ENCODE results near the gene KCNK3.

The KCNK3 gene

DNA sequence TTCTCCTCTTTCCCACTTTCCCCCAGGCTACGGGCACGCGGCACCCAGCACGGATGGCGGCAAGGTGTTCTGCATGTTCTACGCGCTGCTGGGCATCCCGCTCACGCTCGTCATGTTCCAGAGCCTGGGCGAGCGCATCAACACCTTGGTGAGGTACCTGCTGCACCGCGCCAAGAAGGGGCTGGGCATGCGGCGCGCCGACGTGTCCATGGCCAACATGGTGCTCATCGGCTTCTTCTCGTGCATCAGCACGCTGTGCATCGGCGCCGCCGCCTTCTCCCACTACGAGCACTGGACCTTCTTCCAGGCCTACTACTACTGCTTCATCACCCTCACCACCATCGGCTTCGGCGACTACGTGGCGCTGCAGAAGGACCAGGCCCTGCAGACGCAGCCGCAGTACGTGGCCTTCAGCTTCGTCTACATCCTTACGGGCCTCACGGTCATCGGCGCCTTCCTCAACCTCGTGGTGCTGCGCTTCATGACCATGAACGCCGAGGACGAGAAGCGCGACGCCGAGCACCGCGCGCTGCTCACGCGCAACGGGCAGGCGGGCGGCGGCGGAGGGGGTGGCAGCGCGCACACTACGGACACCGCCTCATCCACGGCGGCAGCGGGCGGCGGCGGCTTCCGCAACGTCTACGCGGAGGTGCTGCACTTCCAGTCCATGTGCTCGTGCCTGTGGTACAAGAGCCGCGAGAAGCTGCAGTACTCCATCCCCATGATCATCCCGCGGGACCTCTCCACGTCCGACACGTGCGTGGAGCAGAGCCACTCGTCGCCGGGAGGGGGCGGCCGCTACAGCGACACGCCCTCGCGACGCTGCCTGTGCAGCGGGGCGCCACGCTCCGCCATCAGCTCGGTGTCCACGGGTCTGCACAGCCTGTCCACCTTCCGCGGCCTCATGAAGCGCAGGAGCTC is 35.4 kb downstream of the KCNK3 start:
- Histone ChIP-seq H3K4me3 (ENCODE audit: insufficient read depth in 1 of 2, low read depth in 1 of 2, low read length in 2 of 2) (peak overlapping the region in 1 of 2 experiments; percentile 59), H3K18ac (ENCODE audit: low read depth in 1 of 2, low read length in 2 of 2) (no peak overlapping the region), H3K14ac (ENCODE audit: low read length in 2 of 2) (no peak overlapping the region), H2BK120ac (ENCODE audit: low read depth, low read length) (no peak overlapping the region), H3K4ac (ENCODE audit: low read depth in 1 of 2, low read length in 2 of 2) (peak overlapping the region in 1 of 2 experiments; percentile 13), H3K9ac (ENCODE audit: low read length) (no peak overlapping the region), H4K8ac (ENCODE audit: low read length) (no peak overlapping the region), H3K4me1 (ENCODE audit: control insufficient read depth, insufficient read depth, low read depth, low read length) (peaks cover 11% of the 10 kb centered on the region), H2BK5ac (ENCODE audit: low read depth, low read length, poor library complexity, severe bottlenecking) (no peak overlapping the region), H2BK15ac (ENCODE audit: low read depth, poor library complexity, severe bottlenecking) (peak overlapping the region; percentile 9), H2BK12ac (ENCODE audit: low read length in 2 of 2) (no peak overlapping the region), H3K9me3 (ENCODE audit: control insufficient read depth, low read length) (no peaks in the 10 kb centered on the region), H3K79me1 (replicated peaks; ENCODE audit: low read length, poor library complexity, severe bottlenecking) (no peaks in the 10 kb centered on the region), H2AFZ (ENCODE audit: low read depth, low read length) (no peak overlapping the region), H3K27ac (ENCODE audit: low read length, poor library complexity, severe bottlenecking) (no peak overlapping the region), H2AK5ac (ENCODE audit: low read length, severe bottlenecking) (no peak overlapping the region), H3K23ac (ENCODE audit: low read length in 2 of 2) (peak overlapping the region in 1 of 2 experiments; percentile 63), H3K36me3 (ENCODE audit: control insufficient read depth in 1 of 2, insufficient read depth in 2 of 2, low read depth in 1 of 2, low read length in 2 of 2) (peaks cover 0 to 3% of the 10 kb centered on the region in 2 experiments), H3K27me3 (ENCODE audit: control insufficient read depth in 1 of 2, insufficient read depth in 1 of 2, low read length in 2 of 2) (peaks cover 5 to 24% of the 10 kb centered on the region in 2 experiments), H3K4me2 (ENCODE audit: low read length, poor library complexity, severe bottlenecking) (no peak overlapping the region), H4K91ac (ENCODE audit: low read length) (peak overlapping the region; percentile 39)
- DNase-seq, result no peak
- WGBS, result 95% methylated on average over 100 of the region's 101 CpGs

DNA sequence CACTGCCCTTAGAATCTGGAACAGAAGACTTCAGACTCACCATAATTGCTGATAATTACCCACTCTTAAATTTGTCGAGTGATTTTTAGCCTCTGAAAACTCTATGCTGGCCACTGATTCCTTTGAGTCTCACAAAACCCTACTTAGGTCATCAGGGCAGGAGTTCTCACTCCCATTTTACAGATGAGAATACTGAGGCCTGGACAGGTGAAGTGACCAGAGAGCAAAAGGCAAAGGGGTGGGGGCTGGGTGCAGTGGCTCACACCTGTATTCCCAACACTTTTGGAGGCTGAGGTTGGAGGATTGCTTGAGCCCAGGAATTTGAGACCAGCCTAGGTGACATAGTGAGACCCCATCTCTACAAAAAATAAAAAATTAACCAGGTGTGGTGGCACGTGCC is 36.8 kb downstream of the KCNK3 start:
- no peak overlapping the region for H3K27ac ChIP-seq (ENCODE audit: low read length, poor library complexity, severe bottlenecking)
- H2BK120ac ChIP-seq (ENCODE audit: low read depth, low read length), result no peak overlapping the region
- no peak overlapping the region for H4K8ac ChIP-seq (ENCODE audit: low read length)
- H3K27me3 ChIP-seq (ENCODE audit: control insufficient read depth in 1 of 2, insufficient read depth in 1 of 2, low read length in 2 of 2), result peaks cover 5 to 32% of the 10 kb centered on the region in 2 experiments
- no peak overlapping the region for H3K4ac ChIP-seq (ENCODE audit: low read depth in 1 of 2, low read length in 2 of 2)
- H3K4me1 ChIP-seq (ENCODE audit: control insufficient read depth, insufficient read depth, low read depth, low read length), result peaks cover 5% of the 10 kb centered on the region
- H2BK15ac ChIP-seq (ENCODE audit: low read depth, poor library complexity, severe bottlenecking), result no peak overlapping the region
- no peak overlapping the region for H2AFZ ChIP-seq (ENCODE audit: low read depth, low read length)
- no peak overlapping the region for H2BK5ac ChIP-seq (ENCODE audit: low read depth, low read length, poor library complexity, severe bottlenecking)
- H3K4me3 ChIP-seq (ENCODE audit: insufficient read depth in 1 of 2, low read depth in 1 of 2, low read length in 2 of 2), result no peak overlapping the region
- no peak overlapping the region for H3K18ac ChIP-seq (ENCODE audit: low read depth in 1 of 2, low read length in 2 of 2)
- no peak overlapping the region for H4K91ac ChIP-seq (ENCODE audit: low read length)
- no peaks in the 10 kb centered on the region for H3K79me1 ChIP-seq (replicated peaks; ENCODE audit: low read length, poor library complexity, severe bottlenecking)
- peaks cover 0 to 3% of the 10 kb centered on the region in 2 experiments for H3K36me3 ChIP-seq (ENCODE audit: control insufficient read depth in 1 of 2, insufficient read depth in 2 of 2, low read depth in 1 of 2, low read length in 2 of 2)
- H3K9me3 ChIP-seq (ENCODE audit: control insufficient read depth, low read length), result no peaks in the 10 kb centered on the region
- H3K14ac ChIP-seq (ENCODE audit: low read length in 2 of 2), result no peak overlapping the region
- no peak overlapping the region for H3K23ac ChIP-seq (ENCODE audit: low read length in 2 of 2)
- H3K4me2 ChIP-seq (ENCODE audit: low read length, poor library complexity, severe bottlenecking), result no peak overlapping the region
- no peak for DNase-seq
- no peak overlapping the region for H2AK5ac ChIP-seq (ENCODE audit: low read length, severe bottlenecking)
- no peak overlapping the region for H3K9ac ChIP-seq (ENCODE audit: low read length)
- WGBS, result 78% methylated on average over 2 of the region's 2 CpGs
- no peak overlapping the region for H2BK12ac ChIP-seq (ENCODE audit: low read length in 2 of 2)

- no peak overlapping the region for H3K4me2 ChIP-seq (ENCODE audit: low read length, poor library complexity, severe bottlenecking)
- H3K18ac ChIP-seq (ENCODE audit: low read depth in 1 of 2, low read length in 2 of 2), result no peak overlapping the region
- no peak overlapping the region for H3K9ac ChIP-seq (ENCODE audit: low read length)
- H4K8ac ChIP-seq (ENCODE audit: low read length), result no peak overlapping the region
- no peak overlapping the region for H3K23ac ChIP-seq (ENCODE audit: low read length in 2 of 2)
- no peak overlapping the region for H3K27ac ChIP-seq (ENCODE audit: low read length, poor library complexity, severe bottlenecking)
- DNase-seq, result no peak
- H2BK5ac ChIP-seq (ENCODE audit: low read depth, low read length, poor library complexity, severe bottlenecking), result no peak overlapping the region
- peaks cover 0 to 3% of the 10 kb centered on the region in 2 experiments for H3K36me3 ChIP-seq (ENCODE audit: control insufficient read depth in 1 of 2, insufficient read depth in 2 of 2, low read depth in 1 of 2, low read length in 2 of 2)
- no peak overlapping the region for H3K14ac ChIP-seq (ENCODE audit: low read length in 2 of 2)
- H2BK15ac ChIP-seq (ENCODE audit: low read depth, poor library complexity, severe bottlenecking), result no peak overlapping the region
- WGBS, result 72% methylated on average over 19 of the region's 19 CpGs
- no peaks in the 10 kb centered on the region for H3K9me3 ChIP-seq (ENCODE audit: control insufficient read depth, low read length)
- H3K4ac ChIP-seq (ENCODE audit: low read depth in 1 of 2, low read length in 2 of 2), result no peak overlapping the region
- no peak overlapping the region for H3K4me3 ChIP-seq (ENCODE audit: insufficient read depth in 1 of 2, low read depth in 1 of 2, low read length in 2 of 2)
- no peak overlapping the region for H2AK5ac ChIP-seq (ENCODE audit: low read length, severe bottlenecking)
- H2BK120ac ChIP-seq (ENCODE audit: low read depth, low read length), result no peak overlapping the region
- no peak overlapping the region for H4K91ac ChIP-seq (ENCODE audit: low read length)
- H3K27me3 ChIP-seq (ENCODE audit: control insufficient read depth in 1 of 2, insufficient read depth in 1 of 2, low read length in 2 of 2), result peaks cover 5 to 32% of the 10 kb centered on the region in 2 experiments
- H3K79me1 ChIP-seq (replicated peaks; ENCODE audit: low read length, poor library complexity, severe bottlenecking), result no peaks in the 10 kb centered on the region
- peaks cover 2% of the 10 kb centered on the region for H3K4me1 ChIP-seq (ENCODE audit: control insufficient read depth, insufficient read depth, low read depth, low read length)
- H2AFZ ChIP-seq (ENCODE audit: low read depth, low read length), result no peak overlapping the region
- no peak overlapping the region for H2BK12ac ChIP-seq (ENCODE audit: low read length in 2 of 2)
Measured at GRCh38 chr2:26730549-26731344, 38.2 kb downstream of the KCNK3 start.

DNA sequence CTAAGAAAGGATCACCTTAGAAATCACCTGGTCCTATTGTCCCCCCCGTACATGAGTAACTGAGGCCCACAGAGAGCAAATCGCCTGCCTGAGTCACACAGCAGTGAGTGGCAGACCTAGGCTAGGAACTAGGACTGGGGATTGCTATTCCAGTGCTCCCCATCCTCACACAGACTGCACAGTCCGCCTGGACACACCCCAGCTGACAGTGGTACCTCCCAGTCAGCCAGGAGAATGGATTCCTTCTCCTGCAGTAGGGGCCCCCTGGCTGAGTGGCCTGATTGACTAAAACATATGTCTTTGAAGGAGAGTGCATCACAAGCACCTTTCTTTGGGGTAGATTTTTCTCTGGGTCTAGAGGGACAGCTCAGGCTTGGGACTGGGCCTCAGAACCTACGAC is 39.2 kb downstream of the KCNK3 start:
- 90% methylated on average over 4 of the region's 4 CpGs for WGBS
- Histone ChIP-seq H3K36me3 (ENCODE audit: control insufficient read depth in 1 of 2, insufficient read depth in 2 of 2, low read depth in 1 of 2, low read length in 2 of 2) (peaks cover 0 to 3% of the 10 kb centered on the region in 2 experiments), H4K8ac (ENCODE audit: low read length) (no peak overlapping the region)

More for the DNA sequence above, 39.2 kb downstream of the KCNK3 start:
- Histone ChIP-seq H3K27ac (ENCODE audit: low read length, poor library complexity, severe bottlenecking) (no peak overlapping the region), H2AFZ (ENCODE audit: low read depth, low read length) (no peak overlapping the region), H2AK5ac (ENCODE audit: low read length, severe bottlenecking) (no peak overlapping the region), H3K4me3 (ENCODE audit: insufficient read depth in 1 of 2, low read depth in 1 of 2, low read length in 2 of 2) (no peak overlapping the region), H3K4me1 (ENCODE audit: control insufficient read depth, insufficient read depth, low read depth, low read length) (peaks cover 4% of the 10 kb centered on the region), H3K27me3 (ENCODE audit: control insufficient read depth in 1 of 2, insufficient read depth in 1 of 2, low read length in 2 of 2) (peaks cover 5 to 32% of the 10 kb centered on the region in 2 experiments), H2BK120ac (ENCODE audit: low read depth, low read length) (no peak overlapping the region), H3K79me1 (replicated peaks; ENCODE audit: low read length, poor library complexity, severe bottlenecking) (no peaks in the 10 kb centered on the region), H2BK15ac (ENCODE audit: low read depth, poor library complexity, severe bottlenecking) (no peak overlapping the region), H3K18ac (ENCODE audit: low read depth in 1 of 2, low read length in 2 of 2) (no peak overlapping the region), H3K9me3 (ENCODE audit: control insufficient read depth, low read length) (no peaks in the 10 kb centered on the region), H3K9ac (ENCODE audit: low read length) (no peak overlapping the region), H3K4me2 (ENCODE audit: low read length, poor library complexity, severe bottlenecking) (no peak overlapping the region), H3K4ac (ENCODE audit: low read depth in 1 of 2, low read length in 2 of 2) (no peak overlapping the region), H3K14ac (ENCODE audit: low read length in 2 of 2) (no peak overlapping the region), H3K23ac (ENCODE audit: low read length in 2 of 2) (no peak overlapping the region), H2BK12ac (ENCODE audit: low read length in 2 of 2) (no peak overlapping the region), H2BK5ac (ENCODE audit: low read depth, low read length, poor library complexity, severe bottlenecking) (no peak overlapping the region), H4K91ac (ENCODE audit: low read length) (no peak overlapping the region)
- DNase-seq, result no peak

All from mesenchymal stem cell (in vitro differentiated cells and primary cell).